ENCODE measurements around the gene CRYL1. TPM values are rescaled to one million over a fixed set of nuclear protein-coding genes. Genes with fewer than 3 reads are reported as not detected.

The CRYL1 gene
- total RNA-seq, 1 experiment from 2014 or later, result 26.5 TPM

DNA sequence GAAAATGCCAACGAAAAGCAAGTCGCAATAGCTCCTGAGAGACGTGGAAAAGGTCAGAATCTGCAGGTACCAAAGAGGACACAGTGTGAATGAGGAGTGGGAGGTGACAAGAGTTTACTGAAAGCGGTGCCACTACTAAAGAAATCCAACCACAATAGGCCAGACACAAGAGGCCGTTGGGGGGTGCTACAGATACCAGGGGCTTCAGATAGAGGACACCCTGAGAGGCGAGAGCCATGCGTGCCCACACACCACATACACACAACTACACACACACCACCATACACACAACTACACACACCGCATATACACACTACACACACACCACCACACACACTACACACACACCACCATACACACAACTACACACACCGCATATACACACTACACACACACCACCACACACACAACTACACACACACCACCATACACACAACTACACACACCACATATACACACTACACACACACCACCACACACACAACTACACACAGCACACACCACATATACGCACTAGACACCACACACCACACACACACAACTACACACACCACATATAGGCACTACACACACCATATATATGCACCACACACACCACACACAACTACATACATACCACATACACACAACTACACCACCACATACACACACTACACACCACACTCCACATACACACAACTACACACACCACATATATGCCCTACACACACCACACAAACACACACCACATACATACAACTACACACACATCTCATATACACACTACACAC lies 28.5 kb downstream of the CRYL1 start:
- POLR2A ChIA-PET, result no interaction called here
- Histone ChIP-seq H3K27ac (ENCODE audit: low read depth, low read length) (no peak overlapping the region), H3K9me2 (ENCODE audit: insufficient read depth) (no peaks in the 10 kb centered on the region), H3K4me2 (ENCODE audit: low read length) (no peak overlapping the region), H4K20me1 (ENCODE audit: insufficient read depth) (no peaks in the 10 kb centered on the region), H3K79me2 (ENCODE audit: insufficient read depth, low read length) (no peaks in the 10 kb centered on the region), H3K9ac (ENCODE audit: low read length) (no peak overlapping the region), H3K9me3 (ENCODE audit: control insufficient read depth in 1 of 2, insufficient read depth in 1 of 2, low read depth in 1 of 2, low read length in 2 of 2) (no peaks in the 10 kb centered on the region), H3K36me3 (ENCODE audit: control insufficient read depth in 1 of 2, insufficient read depth in 2 of 2, low read length in 2 of 2) (no peaks in the 10 kb centered on the region), H3K27me3 (ENCODE audit: insufficient read depth, low read length) (no peaks in the 10 kb centered on the region), H2AFZ (ENCODE audit: low read depth, low read length, poor library complexity, severe bottlenecking) (no peak overlapping the region), H3K4me3 (replicated peaks in 1 of 2; ENCODE audit: low read depth in 1 of 2, low read length in 2 of 2) (no peak overlapping the region), H3K4me1 (ENCODE audit: control insufficient read depth in 1 of 2, insufficient read depth in 2 of 2, low read length in 2 of 2) (peaks cover 0 to 5% of the 10 kb centered on the region in 2 experiments; a peak in 1 of 4 replicates)
- RAD21 ChIA-PET (ENCODE audit: low non-redundant PET in 1 of 2, low total read pairs in 2 of 2, uncharacterized antibody in 2 of 2, unreplicated experiment in 2 of 2), result no interaction called here
- CTCF ChIA-PET, result interaction anchor here (1.3 to 1.8 kb wide), 2 partner anchors 71 to 331 kb away, joined by 3 to 9 read pairs; no protein-coding TSS in a partner anchor
- intact Hi-C loops (cut with micrococcal nuclease), result loop anchor here (5.0 kb wide), 2 partner anchors 215 to 980 kb away; no protein-coding TSS in a partner anchor
- DNase-seq (ENCODE audit: low read depth, low spot score), result no peak
- no peak for ATAC-seq
- no peak for TF ChIP-seq SP1 (IDR thresholded peaks at IDR 0.05; ENCODE audit: low read depth)
- TF ChIP-seq CEBPB (IDR thresholded peaks at IDR 0.05; ENCODE audit: low read depth), result no peak
- TF ChIP-seq, protein P1, sequence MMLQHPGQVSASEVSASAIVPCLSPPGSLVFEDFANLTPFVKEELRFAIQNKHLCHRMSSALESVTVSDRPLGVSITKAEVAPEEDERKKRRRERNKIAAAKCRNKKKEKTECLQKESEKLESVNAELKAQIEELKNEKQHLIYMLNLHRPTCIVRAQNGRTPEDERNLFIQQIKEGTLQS (IDR thresholded peaks at IDR 0.05), result no peak
- TF ChIP-seq POLR2A (IDR thresholded peaks at IDR 0.05; ENCODE audit: borderline replicate concordance, extremely low read depth, insufficient read depth, insufficient read length), result no peak
- TF ChIP-seq, protein P2, sequence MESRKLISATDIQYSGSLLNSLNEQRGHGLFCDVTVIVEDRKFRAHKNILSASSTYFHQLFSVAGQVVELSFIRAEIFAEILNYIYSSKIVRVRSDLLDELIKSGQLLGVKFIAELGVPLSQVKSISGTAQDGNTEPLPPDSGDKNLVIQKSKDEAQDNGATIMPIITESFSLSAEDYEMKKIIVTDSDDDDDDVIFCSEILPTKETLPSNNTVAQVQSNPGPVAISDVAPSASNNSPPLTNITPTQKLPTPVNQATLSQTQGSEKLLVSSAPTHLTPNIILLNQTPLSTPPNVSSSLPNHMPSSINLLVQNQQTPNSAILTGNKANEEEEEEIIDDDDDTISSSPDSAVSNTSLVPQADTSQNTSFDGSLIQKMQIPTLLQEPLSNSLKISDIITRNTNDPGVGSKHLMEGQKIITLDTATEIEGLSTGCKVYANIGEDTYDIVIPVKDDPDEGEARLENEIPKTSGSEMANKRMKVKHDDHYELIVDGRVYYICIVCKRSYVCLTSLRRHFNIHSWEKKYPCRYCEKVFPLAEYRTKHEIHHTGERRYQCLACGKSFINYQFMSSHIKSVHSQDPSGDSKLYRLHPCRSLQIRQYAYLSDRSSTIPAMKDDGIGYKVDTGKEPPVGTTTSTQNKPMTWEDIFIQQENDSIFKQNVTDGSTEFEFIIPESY (IDR thresholded peaks at IDR 0.05; ENCODE audit: extremely low read depth, insufficient replicate concordance, low read length), result no peak
- TF ChIP-seq JUND (IDR thresholded peaks at IDR 0.05), result no peak
- TF ChIP-seq YY1 (IDR thresholded peaks at IDR 0.05; ENCODE audit: extremely low read depth, insufficient replicate concordance, low read depth, low read length), result no peak
- no peak for TF ChIP-seq EZH2phosphoT487 (IDR thresholded peaks at IDR 0.05; ENCODE audit: borderline replicate concordance)
- no peak for TF ChIP-seq EZH2 (IDR thresholded peaks at IDR 0.05)
- no peak for TF ChIP-seq SIN3A (IDR thresholded peaks at IDR 0.05; ENCODE audit: low read depth)
- TF ChIP-seq, protein P3, sequence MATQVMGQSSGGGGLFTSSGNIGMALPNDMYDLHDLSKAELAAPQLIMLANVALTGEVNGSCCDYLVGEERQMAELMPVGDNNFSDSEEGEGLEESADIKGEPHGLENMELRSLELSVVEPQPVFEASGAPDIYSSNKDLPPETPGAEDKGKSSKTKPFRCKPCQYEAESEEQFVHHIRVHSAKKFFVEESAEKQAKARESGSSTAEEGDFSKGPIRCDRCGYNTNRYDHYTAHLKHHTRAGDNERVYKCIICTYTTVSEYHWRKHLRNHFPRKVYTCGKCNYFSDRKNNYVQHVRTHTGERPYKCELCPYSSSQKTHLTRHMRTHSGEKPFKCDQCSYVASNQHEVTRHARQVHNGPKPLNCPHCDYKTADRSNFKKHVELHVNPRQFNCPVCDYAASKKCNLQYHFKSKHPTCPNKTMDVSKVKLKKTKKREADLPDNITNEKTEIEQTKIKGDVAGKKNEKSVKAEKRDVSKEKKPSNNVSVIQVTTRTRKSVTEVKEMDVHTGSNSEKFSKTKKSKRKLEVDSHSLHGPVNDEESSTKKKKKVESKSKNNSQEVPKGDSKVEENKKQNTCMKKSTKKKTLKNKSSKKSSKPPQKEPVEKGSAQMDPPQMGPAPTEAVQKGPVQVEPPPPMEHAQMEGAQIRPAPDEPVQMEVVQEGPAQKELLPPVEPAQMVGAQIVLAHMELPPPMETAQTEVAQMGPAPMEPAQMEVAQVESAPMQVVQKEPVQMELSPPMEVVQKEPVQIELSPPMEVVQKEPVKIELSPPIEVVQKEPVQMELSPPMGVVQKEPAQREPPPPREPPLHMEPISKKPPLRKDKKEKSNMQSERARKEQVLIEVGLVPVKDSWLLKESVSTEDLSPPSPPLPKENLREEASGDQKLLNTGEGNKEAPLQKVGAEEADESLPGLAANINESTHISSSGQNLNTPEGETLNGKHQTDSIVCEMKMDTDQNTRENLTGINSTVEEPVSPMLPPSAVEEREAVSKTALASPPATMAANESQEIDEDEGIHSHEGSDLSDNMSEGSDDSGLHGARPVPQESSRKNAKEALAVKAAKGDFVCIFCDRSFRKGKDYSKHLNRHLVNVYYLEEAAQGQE (IDR thresholded peaks at IDR 0.05; ENCODE audit: low read depth), result no peak
- no peak for TF ChIP-seq SRF (IDR thresholded peaks at IDR 0.05; ENCODE audit: low read depth)
- no peak for TF ChIP-seq CBX3 (IDR thresholded peaks at IDR 0.05; ENCODE audit: low read depth)
- no peak for TF ChIP-seq EGR1 (IDR thresholded peaks at IDR 0.05; ENCODE audit: low read depth)
- BruUV-seq (replicated peaks), result no TSS peak

Measured in HCT116 (cell line).